HL-60 (cell line): ENCODE measurements around the gene SLC25A19.
A peak's percentile ranks its signal among the peaks of the same experiment; 100 is the strongest.
"Not testable (repeated sequence)": the region's sequence is repeated elsewhere in the genome, so short reads cannot be mapped to it uniquely, and the experiment has no call there.

ENCODE experiments used
- DNase-seq, 2 experiments: peaks; one replicate each; pipeline ENCODE4 v3.0.0-alpha.2; 2010 to 2020; ENCODE audit warnings: low read depth in 1 of 2, low spot score in 1 of 2
- H3K27ac ChIP-seq: fragments of 250-450 bp; sonication (Bioruptor Pico); replicated peaks from 2 replicates; pipeline ENCODE4 v1.5.1; 2020; ENCODE audit warnings: mild to moderate bottlenecking, moderate library complexity
- H3K27me3 ChIP-seq: fragments of 250-450 bp; sonication (Bioruptor Pico); 2 replicates; pipeline ENCODE4 v1.5.1; 2021; ENCODE audit warnings: mild to moderate bottlenecking, moderate library complexity; ENCODE audit not compliant: insufficient read depth, poor library complexity, severe bottlenecking
- H3K4me3 ChIP-seq: replicated peaks from 2 replicates; pipeline ENCODE4 v1.5.1; 2011; ENCODE audit warnings: mild to moderate bottlenecking, control low read depth, low read length; ENCODE audit not compliant: insufficient read depth
- GABPA ChIP-seq: IDR thresholded peaks from 2 replicates; pipeline ENCODE4 v1.6.1; 2012; ENCODE audit warnings: low read depth
- POLR2AphosphoS5 ChIP-seq: IDR thresholded peaks from 2 replicates; pipeline ENCODE4 v1.6.1; 2012; ENCODE audit warnings: low read depth
- REST ChIP-seq: IDR thresholded peaks from 2 replicates; pipeline ENCODE4 v1.6.1; 2012; ENCODE audit warnings: low read depth; ENCODE audit not compliant: insufficient replicate concordance
- SPI1 ChIP-seq: IDR thresholded peaks from 2 replicates; pipeline ENCODE4 v1.6.1; 2012; ENCODE audit warnings: low read depth, mild to moderate bottlenecking, borderline replicate concordance
- TF ChIP-seq, protein P1 (sequence below): IDR thresholded peaks from one replicate; pipeline ENCODE4 v1.5.1; 2011; ENCODE audit warnings: low read length, control low read depth, inconsistent platforms; ENCODE audit not compliant: insufficient read depth

SLC25A19 gene

DNA sequence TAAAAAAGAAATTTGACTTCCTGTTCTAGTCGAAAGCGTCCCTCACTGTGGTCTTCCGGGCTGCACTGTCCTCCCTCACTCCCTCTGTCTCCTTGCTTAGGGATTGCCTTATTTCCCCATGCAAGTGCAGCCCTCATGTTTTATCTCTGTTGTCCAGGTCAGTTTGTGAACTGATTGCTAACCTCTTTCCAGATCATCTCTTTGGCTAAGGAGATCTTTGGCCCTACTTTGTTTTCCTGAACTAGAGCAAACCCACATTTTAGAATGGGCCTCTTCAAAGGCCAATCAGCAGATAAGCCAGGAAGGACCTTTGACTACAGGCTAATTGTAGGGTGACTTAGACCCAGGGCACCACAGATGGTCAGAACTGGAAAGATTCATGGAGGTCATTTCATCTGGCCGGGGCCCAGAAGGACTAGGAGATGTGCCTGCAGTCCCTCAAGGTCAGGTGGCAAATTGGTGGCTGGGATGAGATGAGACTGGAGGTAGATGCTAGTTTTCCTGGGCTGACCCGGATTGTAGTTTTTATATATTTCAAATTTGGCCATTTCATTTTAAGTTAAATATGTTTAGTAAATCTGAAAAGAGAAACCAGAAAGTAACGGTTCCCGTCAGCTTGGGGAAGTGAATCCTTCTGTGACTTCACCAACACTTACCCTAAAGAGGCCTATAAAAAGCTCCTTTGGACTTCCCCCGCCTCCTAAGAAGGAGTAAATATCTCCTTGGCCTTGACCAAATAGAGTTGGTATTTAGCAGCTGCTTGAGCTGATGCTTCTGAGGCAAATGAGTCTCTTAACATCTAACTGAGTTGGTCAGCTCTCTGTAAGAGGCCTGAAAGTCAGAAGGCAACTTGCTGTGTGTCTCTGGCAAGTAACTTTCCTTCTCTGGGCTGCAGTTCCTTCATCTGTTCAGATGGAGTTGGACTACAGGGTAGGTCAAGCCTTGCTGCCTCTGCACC is 6.2 kb upstream of the SLC25A19 start:
- Histone ChIP-seq H3K27me3 (no peaks in the 10 kb centered on the region), H3K4me3 (no peak overlapping the region), H3K27ac (peak overlapping the region; percentile 77)
- DNase-seq, result peak in 1 of 2 experiments; percentile 64
- peak; percentile 76; the same call in 1 of the 2 replicates for TF ChIP-seq SPI1
- no peak for TF ChIP-seq REST
- no peak for TF ChIP-seq POLR2AphosphoS5
- TF ChIP-seq GABPA, result no peak; the same call in 1 of the 2 replicates

- H3K27me3 ChIP-seq, H3K4me3 ChIP-seq: not testable (repeated sequence)
- H3K27ac ChIP-seq, result peak overlapping the region; percentile 40
- peak in 1 of 2 experiments; percentile 80 for DNase-seq
Measured at GRCh38 chr17:75292810-75293448, 3.7 kb upstream of the SLC25A19 start.

GRCh38 chr17:75289832-75290337 is 652 bp upstream of the SLC25A19 start:
- Histone ChIP-seq H3K27me3 (no peaks in the 10 kb centered on the region), H3K27ac (peak overlapping the region; percentile 93), H3K4me3 (peak overlapping the region; percentile 67)
- peak in 1 of 2 experiments; percentile 92 for DNase-seq
- no peak for TF ChIP-seq SPI1
- TF ChIP-seq, protein P1, sequence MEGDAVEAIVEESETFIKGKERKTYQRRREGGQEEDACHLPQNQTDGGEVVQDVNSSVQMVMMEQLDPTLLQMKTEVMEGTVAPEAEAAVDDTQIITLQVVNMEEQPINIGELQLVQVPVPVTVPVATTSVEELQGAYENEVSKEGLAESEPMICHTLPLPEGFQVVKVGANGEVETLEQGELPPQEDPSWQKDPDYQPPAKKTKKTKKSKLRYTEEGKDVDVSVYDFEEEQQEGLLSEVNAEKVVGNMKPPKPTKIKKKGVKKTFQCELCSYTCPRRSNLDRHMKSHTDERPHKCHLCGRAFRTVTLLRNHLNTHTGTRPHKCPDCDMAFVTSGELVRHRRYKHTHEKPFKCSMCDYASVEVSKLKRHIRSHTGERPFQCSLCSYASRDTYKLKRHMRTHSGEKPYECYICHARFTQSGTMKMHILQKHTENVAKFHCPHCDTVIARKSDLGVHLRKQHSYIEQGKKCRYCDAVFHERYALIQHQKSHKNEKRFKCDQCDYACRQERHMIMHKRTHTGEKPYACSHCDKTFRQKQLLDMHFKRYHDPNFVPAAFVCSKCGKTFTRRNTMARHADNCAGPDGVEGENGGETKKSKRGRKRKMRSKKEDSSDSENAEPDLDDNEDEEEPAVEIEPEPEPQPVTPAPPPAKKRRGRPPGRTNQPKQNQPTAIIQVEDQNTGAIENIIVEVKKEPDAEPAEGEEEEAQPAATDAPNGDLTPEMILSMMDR, result peak; percentile 15

GRCh38 chr17:75288770-75289114 is 491 bp downstream of the SLC25A19 start:
- DNase-seq, result peak in 1 of 2 experiments; percentile 74

More at GRCh38 chr17:75288770-75289114, 491 bp downstream of the SLC25A19 start:
- H3K27me3 ChIP-seq, result no peaks in the 10 kb centered on the region
- peak overlapping the region; percentile 93 for H3K27ac ChIP-seq
- H3K4me3 ChIP-seq, result peak overlapping the region; percentile 67
- no peak for TF ChIP-seq POLR2AphosphoS5
- TF ChIP-seq GABPA, result no peak
- TF ChIP-seq, protein P1, result no peak
- no peak for TF ChIP-seq SPI1
- no peak for TF ChIP-seq REST
